Breast epithelium (tissue), 4 donors: ENCODE data around the gene PIP5K1A. TPM values are rescaled to one million over a fixed set of nuclear protein-coding genes. Genes with fewer than 3 reads are reported as not detected.
"Not testable (repeated sequence)": the region's sequence is repeated elsewhere in the genome, so short reads cannot be mapped to it uniquely, and the experiment has no call there.

ENCODE experiments used
- DNase-seq, 2 donors: peaks; one replicate each; pipeline ENCODE4 v3.0.0-alpha.2; 2019; ENCODE audit warnings: low spot score in 2 of 2
- H3K27ac ChIP-seq, 2 donors: fragments of 200-600 bp; sonication (generic) in 1 of 2; one replicate each; pipeline ENCODE4 v1.5.1; 2016 to 2019; ENCODE audit warnings: mild to moderate bottlenecking in 1 of 2
- H3K27me3 ChIP-seq, 2 donors: fragments of 200-600 bp; sonication (generic) in 1 of 2; one replicate each; pipeline versions ENCODE4 v1.5.1 to v1.6.0; 2017 to 2019; ENCODE audit warnings: control low read depth in 1 of 2, mild to moderate bottlenecking in 1 of 2
- H3K36me3 ChIP-seq: fragments of 200-600 bp; one replicate; pipeline ENCODE4 v1.5.1; 2019
- H3K4me1 ChIP-seq, 2 donors: fragments of 200-600 bp; sonication (generic); one replicate each; pipeline ENCODE4 v1.5.1; 2016 to 2019; ENCODE audit warnings: control low read depth in 1 of 2
- H3K4me3 ChIP-seq, 3 donors: fragments of 200-600 bp; sonication (generic); 1 replicate in 2 of 3; 2 replicates in 1 of 3; pipeline ENCODE4 v1.5.1; 2016 to 2019; ENCODE audit warnings: mild to moderate bottlenecking in 3 of 3, moderate library complexity in 2 of 3
- H3K9me3 ChIP-seq, 2 donors: fragments of 200-600 bp; sonication (generic) in 1 of 2; one replicate each; pipeline ENCODE4 v1.5.1; 2016 to 2019; ENCODE audit warnings: control low read depth in 1 of 2
- CTCF ChIP-seq, 3 donors: fragments of 450-650 bp; IDR thresholded peaks; one replicate each; pipeline ENCODE4 v1.5.1; 2016 to 2017; ENCODE audit warnings: antibody characterized with exemption in 3 of 3, mild to moderate bottlenecking in 3 of 3, moderate library complexity in 3 of 3
- POLR2A ChIP-seq: fragments of 450-650 bp; IDR thresholded peaks from one replicate; pipeline ENCODE4 v1.6.1; 2016; ENCODE audit warnings: antibody characterized with exemption, mild to moderate bottlenecking, moderate library complexity
- POLR2AphosphoS5 ChIP-seq, 3 donors: sonication (generic); formaldehyde crosslinking; IDR thresholded peaks; one replicate each; pipeline ENCODE4 v1.6.1; 2017; ENCODE audit warnings: antibody characterized with exemption in 3 of 3
- intact Hi-C: fragments of 100-400 bp; cut with DNase I; formaldehyde crosslinking; loops from one replicate; pipeline ENCODE4 v1.15.1; 2023; ENCODE audit warnings: low total_unique reads
- total RNA-seq, 3 donors: library from RNA; depleted of rRNA; stranded (reverse); fragments of >200 nt; gene quantifications; one replicate each; pipeline ENCODE4 v1.1.0, GENCODE V29; 2016

Gene PIP5K1A
- total RNA-seq, 3 donors from 2014 or later = 38.1 to 87.2 (median 61.6) TPM

GRCh38 chr1:151176514-151177045 is 21.8 kb upstream of the PIP5K1A start:
- H3K36me3 ChIP-seq = no peaks in the 10 kb centered on the region
- no peak for TF ChIP-seq POLR2AphosphoS5 (IDR thresholded peaks at IDR 0.05)
- no peak for TF ChIP-seq CTCF (IDR thresholded peaks at IDR 0.05)
- no peak for TF ChIP-seq POLR2A
- DNase-seq = no peak
- no peaks in the 10 kb centered on the region for H3K4me1 ChIP-seq
- intact Hi-C loops = no loop called here
- H3K27ac ChIP-seq = no peak overlapping the region
- no peaks in the 10 kb centered on the region for H3K27me3 ChIP-seq
- H3K4me3 ChIP-seq = no peak overlapping the region
- H3K9me3 ChIP-seq = no peaks in the 10 kb centered on the region

DNA sequence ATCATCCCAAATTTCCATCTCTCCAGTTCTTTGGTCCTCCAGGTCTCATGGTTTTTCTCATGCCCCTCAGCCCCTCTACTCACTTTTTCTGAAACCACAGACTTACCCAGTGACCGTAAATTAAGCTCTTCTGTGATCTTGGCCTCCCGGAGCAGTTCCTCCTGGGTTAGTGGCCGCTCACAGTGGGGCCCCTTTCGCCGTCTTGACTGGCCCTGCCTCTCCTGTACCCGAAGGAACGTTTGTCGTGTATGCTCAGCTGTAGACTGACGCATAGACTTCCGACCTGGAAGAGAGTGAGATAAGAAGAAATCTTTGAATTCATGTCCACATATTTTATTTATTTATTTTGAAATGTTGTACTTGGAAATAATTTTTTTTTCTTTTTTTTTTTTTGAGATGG is 14.1 kb upstream of the PIP5K1A start:
- no peak for DNase-seq
- intact Hi-C loops = no loop called here

GRCh38 chr1:151187205-151187604 is 11.1 kb upstream of the PIP5K1A start:
- H3K27me3 ChIP-seq = no peaks in the 10 kb centered on the region
- H3K4me1 ChIP-seq = peaks cover 0 to 12% of the 10 kb centered on the region in 2 donors
- no peaks in the 10 kb centered on the region for H3K9me3 ChIP-seq
- no peak overlapping the region for H3K4me3 ChIP-seq
- no peak overlapping the region for H3K27ac ChIP-seq
- no peaks in the 10 kb centered on the region for H3K36me3 ChIP-seq
- intact Hi-C loops = no loop called here
- no peak for DNase-seq
- TF ChIP-seq CTCF (IDR thresholded peaks at IDR 0.05) (no peak), POLR2AphosphoS5 (IDR thresholded peaks at IDR 0.05) (no peak), POLR2A (no peak)

More for the DNA sequence above, 14.1 kb upstream of the PIP5K1A start:
- Histone ChIP-seq H3K36me3 (no peaks in the 10 kb centered on the region), H3K4me3 (no peak overlapping the region), H3K9me3 (no peaks in the 10 kb centered on the region), H3K27me3 (no peaks in the 10 kb centered on the region), H3K4me1 (peaks cover 0 to 10% of the 10 kb centered on the region in 2 donors), H3K27ac (no peak overlapping the region)
- no peak for TF ChIP-seq POLR2AphosphoS5 (IDR thresholded peaks at IDR 0.05)
- TF ChIP-seq CTCF (IDR thresholded peaks at IDR 0.05) = no peak
- no peak for TF ChIP-seq POLR2A

DNA sequence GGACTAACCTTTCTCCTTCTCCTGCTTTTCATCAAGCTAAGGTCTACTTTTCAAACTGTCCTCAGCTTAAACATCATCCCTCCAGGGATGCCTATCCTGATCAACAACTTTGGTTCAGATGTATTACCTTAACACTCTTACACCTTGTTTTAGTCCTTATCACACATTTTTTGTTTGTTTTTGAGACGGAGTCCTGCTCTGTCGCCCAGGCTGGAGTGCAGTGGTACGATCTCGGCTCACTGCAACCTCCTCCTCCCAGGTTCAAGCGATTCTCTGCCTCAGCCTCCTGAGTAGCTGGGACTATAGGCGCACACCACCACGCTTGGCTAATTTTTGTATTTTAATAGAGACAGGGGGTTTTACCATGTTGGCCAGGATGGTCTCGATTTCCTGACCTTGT is 9.7 kb upstream of the PIP5K1A start:
- H3K9me3 ChIP-seq, H3K36me3 ChIP-seq, intact Hi-C loops, DNase-seq, H3K27me3 ChIP-seq: not testable (repeated sequence)
- Histone ChIP-seq H3K27ac (peak overlapping the region in 1 of 2 donors; percentile 85), H3K4me3 (peak overlapping the region; percentile 86 to 93 (median 89)), H3K4me1 (peaks cover 0 to 12% of the 10 kb centered on the region in 2 donors)

DNA sequence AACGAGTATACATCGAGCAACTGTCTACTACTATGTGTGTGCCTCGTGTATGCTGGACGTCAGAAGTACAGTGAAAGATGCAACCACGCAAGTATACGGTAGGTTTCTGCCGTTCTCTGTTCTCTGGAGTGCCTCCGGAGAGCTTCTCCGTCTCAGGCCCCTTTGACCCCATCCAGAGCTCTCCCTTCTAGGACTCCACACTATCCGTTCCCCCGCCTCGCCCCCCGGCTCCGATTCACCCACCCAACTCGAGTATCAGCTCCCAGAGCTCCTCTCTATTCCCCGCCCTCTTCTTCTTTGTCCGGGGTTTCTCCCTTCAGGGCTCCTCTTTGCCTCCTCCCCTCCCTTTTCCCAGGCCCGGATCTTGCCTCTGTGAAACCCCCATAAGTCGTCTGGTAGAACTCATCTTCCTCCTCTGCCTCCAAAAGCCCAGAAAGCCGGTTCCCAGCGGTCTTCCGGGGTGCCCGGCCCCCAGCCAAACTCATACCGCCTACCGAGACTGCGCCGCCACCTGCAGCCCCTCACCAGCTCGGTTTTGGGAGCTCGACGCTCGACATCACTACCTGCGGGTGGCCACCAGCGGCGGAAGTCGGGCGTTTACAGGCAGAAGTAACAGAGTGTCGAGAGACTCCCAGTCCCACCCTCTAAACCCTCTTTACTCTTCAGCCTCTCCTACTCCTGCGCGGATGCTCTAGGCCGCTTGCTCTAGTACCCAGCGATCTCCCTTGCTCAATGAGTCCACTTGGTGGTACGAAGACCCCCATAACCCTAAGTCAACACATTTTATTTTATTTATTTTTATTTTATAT is 8.5 kb upstream of the PIP5K1A start, which contains the start of gene VPS72:
Gene VPS72, minus strand, starts transcription at position 561 of the 809 bp plus-strand sequence. Its CDS starts 76 bp downstream, at position 485.
- intact Hi-C loops = no loop called here
- peak; percentile 79 to 83 for DNase-seq
- Histone ChIP-seq H3K4me3 (peak within 1 kb of the TSS; percentile 86 to 93 (median 89)), H3K9me3 (no peaks in the 10 kb centered on the region), H3K27ac (peak within 1 kb of the TSS; percentile 85 to 86), H3K36me3 (no peaks in the 10 kb centered on the region), H3K4me1 (peaks cover 0 to 12% of the 10 kb centered on the region in 2 donors), H3K27me3 (no peaks in the 10 kb centered on the region)
- TF ChIP-seq CTCF (IDR thresholded peaks at IDR 0.05) (peak; percentile 31 to 59 (median 56)), POLR2AphosphoS5 (IDR thresholded peaks at IDR 0.05) (peak; percentile 28 to 85 (median 77)), POLR2A (peak; percentile 39)
